Vagina (tissue), 2 donors: Measurements from ENCODE around the gene B3GALNT2.

Experiments used
- POLR2A ChIP-seq, 2 donors: fragments of 450-650 bp; IDR thresholded peaks; one replicate each; pipeline ENCODE4 v1.6.1; 2017; ENCODE audit warnings: antibody characterized with exemption in 2 of 2, mild to moderate bottlenecking in 2 of 2, moderate library complexity in 2 of 2
- POLR2AphosphoS5 ChIP-seq, 2 donors: sonication (generic); formaldehyde crosslinking; IDR thresholded peaks; one replicate each; pipeline ENCODE4 v1.9.0; 2017; ENCODE audit warnings: antibody characterized with exemption in 2 of 2, mild to moderate bottlenecking in 2 of 2, low read depth in 1 of 2; ENCODE audit not compliant: insufficient read depth in 1 of 2
- TF ChIP-seq, protein P1 (sequence below), 3 experiments: fragments of 450-650 bp in 2 of 3; fragments of 200-600 bp in 1 of 3; sonication (generic) in 1 of 3; IDR thresholded peaks; one replicate each; pipeline ENCODE4 v1.5.1; 2017 to 2019; ENCODE audit warnings: antibody characterized with exemption in 3 of 3, mild to moderate bottlenecking in 2 of 3, moderate library complexity in 2 of 3

DNA sequence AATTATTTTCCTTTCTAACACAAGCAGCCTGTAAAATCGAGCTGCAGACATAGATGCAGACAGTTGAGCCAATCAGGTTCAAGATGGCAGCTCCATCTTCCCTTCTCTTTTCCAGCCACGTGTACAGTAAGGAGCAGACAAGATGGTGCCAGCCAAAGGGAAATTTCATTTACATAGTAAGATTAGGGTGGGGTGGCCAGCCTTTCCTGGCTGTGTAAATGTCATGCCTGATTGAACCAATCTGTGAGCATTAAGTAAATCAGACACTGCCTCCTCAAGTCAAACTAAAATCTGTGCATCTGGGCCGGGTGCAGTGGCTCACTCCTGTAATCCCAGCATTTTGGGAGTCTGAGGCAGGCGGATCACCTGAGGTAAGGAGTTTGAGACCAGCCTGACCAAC, 76.8 kb downstream of the B3GALNT2 start:
- TF ChIP-seq POLR2A (IDR thresholded peaks at IDR 0.05) (no peak), POLR2AphosphoS5 (IDR thresholded peaks at IDR 0.05; ENCODE audit: insufficient read depth in 1 of 2, low read depth in 1 of 2) (no peak)
- TF ChIP-seq, protein P1, sequence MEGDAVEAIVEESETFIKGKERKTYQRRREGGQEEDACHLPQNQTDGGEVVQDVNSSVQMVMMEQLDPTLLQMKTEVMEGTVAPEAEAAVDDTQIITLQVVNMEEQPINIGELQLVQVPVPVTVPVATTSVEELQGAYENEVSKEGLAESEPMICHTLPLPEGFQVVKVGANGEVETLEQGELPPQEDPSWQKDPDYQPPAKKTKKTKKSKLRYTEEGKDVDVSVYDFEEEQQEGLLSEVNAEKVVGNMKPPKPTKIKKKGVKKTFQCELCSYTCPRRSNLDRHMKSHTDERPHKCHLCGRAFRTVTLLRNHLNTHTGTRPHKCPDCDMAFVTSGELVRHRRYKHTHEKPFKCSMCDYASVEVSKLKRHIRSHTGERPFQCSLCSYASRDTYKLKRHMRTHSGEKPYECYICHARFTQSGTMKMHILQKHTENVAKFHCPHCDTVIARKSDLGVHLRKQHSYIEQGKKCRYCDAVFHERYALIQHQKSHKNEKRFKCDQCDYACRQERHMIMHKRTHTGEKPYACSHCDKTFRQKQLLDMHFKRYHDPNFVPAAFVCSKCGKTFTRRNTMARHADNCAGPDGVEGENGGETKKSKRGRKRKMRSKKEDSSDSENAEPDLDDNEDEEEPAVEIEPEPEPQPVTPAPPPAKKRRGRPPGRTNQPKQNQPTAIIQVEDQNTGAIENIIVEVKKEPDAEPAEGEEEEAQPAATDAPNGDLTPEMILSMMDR (IDR thresholded peaks at IDR 0.05), result no peak
